OCI-LY7 (cell line): ENCODE results near the gene BASP1.

Experiments used
- EZH2phosphoT487 ChIP-seq: fragments of 200-600 bp; sonication (generic); IDR thresholded peaks from 2 replicates; pipeline ENCODE4 v1.6.1; 2018; ENCODE audit warnings: low read depth, borderline replicate concordance, mild to moderate bottlenecking, mixed run types, antibody characterized with exemption, low read length, moderate library complexity, mixed read lengths
- TF ChIP-seq, protein P1 (sequence below): fragments of 200-600 bp; sonication (generic); conservative IDR thresholded peaks from 2 replicates; pipeline ENCODE4 v1.5.1; 2014; ENCODE audit warnings: mild to moderate bottlenecking, antibody characterized with exemption, low read length, moderate library complexity, mixed read lengths

- TF ChIP-seq, protein P1, sequence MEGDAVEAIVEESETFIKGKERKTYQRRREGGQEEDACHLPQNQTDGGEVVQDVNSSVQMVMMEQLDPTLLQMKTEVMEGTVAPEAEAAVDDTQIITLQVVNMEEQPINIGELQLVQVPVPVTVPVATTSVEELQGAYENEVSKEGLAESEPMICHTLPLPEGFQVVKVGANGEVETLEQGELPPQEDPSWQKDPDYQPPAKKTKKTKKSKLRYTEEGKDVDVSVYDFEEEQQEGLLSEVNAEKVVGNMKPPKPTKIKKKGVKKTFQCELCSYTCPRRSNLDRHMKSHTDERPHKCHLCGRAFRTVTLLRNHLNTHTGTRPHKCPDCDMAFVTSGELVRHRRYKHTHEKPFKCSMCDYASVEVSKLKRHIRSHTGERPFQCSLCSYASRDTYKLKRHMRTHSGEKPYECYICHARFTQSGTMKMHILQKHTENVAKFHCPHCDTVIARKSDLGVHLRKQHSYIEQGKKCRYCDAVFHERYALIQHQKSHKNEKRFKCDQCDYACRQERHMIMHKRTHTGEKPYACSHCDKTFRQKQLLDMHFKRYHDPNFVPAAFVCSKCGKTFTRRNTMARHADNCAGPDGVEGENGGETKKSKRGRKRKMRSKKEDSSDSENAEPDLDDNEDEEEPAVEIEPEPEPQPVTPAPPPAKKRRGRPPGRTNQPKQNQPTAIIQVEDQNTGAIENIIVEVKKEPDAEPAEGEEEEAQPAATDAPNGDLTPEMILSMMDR, result no peak
- no peak for TF ChIP-seq EZH2phosphoT487
Observed at GRCh38 chr5:17182494-17182893, 34.9 kb upstream of the BASP1 start.
